Parathyroid adenoma (tissue), 2 donors: ENCODE data around the gene SLC25A1.

Source experiments
- H2AFZ ChIP-seq: fragments of 300-600 bp; sonication (generic); one replicate; pipeline ENCODE4 v1.7.0; 2017; ENCODE audit warnings: antibody characterized with exemption, mild to moderate bottlenecking
- H3K27ac ChIP-seq: fragments of 300-600 bp; sonication (generic); one replicate; pipeline ENCODE4 v1.7.0; 2017
- H3K27me3 ChIP-seq: fragments of 300-600 bp; sonication (generic); one replicate; pipeline ENCODE4 v1.7.0; 2017; ENCODE audit warnings: low read length; ENCODE audit not compliant: control insufficient read depth, insufficient read depth
- H3K36me3 ChIP-seq: fragments of 300-600 bp; sonication (generic); one replicate; pipeline ENCODE4 v1.7.0; 2017; ENCODE audit warnings: low read length; ENCODE audit not compliant: control insufficient read depth, insufficient read depth
- H3K4me1 ChIP-seq: fragments of 300-600 bp; sonication (generic); one replicate; pipeline ENCODE4 v1.7.0; 2017; ENCODE audit warnings: control low read depth
- H3K4me2 ChIP-seq: fragments of 300-600 bp; sonication (generic); one replicate; pipeline ENCODE4 v1.7.0; 2017; ENCODE audit warnings: low read length
- H3K4me3 ChIP-seq: fragments of 300-600 bp; sonication (generic); one replicate; pipeline ENCODE4 v1.7.0; 2017; ENCODE audit warnings: low read depth, low read length
- H3K79me2 ChIP-seq: fragments of 300-600 bp; sonication (generic); one replicate; pipeline ENCODE4 v1.7.0; 2017; ENCODE audit warnings: control low read depth
- H3K9ac ChIP-seq: fragments of 300-600 bp; sonication (generic); one replicate; pipeline ENCODE4 v1.7.0; 2017; ENCODE audit warnings: mild to moderate bottlenecking
- H3K9me3 ChIP-seq: fragments of 300-600 bp; sonication (generic); one replicate; pipeline ENCODE4 v1.7.0; 2017; ENCODE audit warnings: low read length; ENCODE audit not compliant: control insufficient read depth
- TF ChIP-seq, protein P1 (sequence below): fragments of 300-600 bp; sonication (generic); IDR thresholded peaks from one replicate; pipeline ENCODE4 v1.7.0; 2017; ENCODE audit warnings: antibody characterized with exemption, mild to moderate bottlenecking
- donor health status: primary hyperparathyroidism.

Gene SLC25A1

GRCh38 chr22:19175602-19176174 lies 2.8 kb downstream of the SLC25A1 start:
- Histone ChIP-seq H3K79me2 (no peaks in the 10 kb centered on the region), H3K27me3 (no peaks in the 10 kb centered on the region), H3K4me3 (no peak overlapping the region), H3K4me2 (no peak overlapping the region), H3K9ac (no peak overlapping the region), H3K9me3 (no peaks in the 10 kb centered on the region), H2AFZ (no peak overlapping the region), H3K27ac (no peak overlapping the region), H3K4me1 (no peaks in the 10 kb centered on the region), H3K36me3 (no peaks in the 10 kb centered on the region)
- TF ChIP-seq, protein P1, sequence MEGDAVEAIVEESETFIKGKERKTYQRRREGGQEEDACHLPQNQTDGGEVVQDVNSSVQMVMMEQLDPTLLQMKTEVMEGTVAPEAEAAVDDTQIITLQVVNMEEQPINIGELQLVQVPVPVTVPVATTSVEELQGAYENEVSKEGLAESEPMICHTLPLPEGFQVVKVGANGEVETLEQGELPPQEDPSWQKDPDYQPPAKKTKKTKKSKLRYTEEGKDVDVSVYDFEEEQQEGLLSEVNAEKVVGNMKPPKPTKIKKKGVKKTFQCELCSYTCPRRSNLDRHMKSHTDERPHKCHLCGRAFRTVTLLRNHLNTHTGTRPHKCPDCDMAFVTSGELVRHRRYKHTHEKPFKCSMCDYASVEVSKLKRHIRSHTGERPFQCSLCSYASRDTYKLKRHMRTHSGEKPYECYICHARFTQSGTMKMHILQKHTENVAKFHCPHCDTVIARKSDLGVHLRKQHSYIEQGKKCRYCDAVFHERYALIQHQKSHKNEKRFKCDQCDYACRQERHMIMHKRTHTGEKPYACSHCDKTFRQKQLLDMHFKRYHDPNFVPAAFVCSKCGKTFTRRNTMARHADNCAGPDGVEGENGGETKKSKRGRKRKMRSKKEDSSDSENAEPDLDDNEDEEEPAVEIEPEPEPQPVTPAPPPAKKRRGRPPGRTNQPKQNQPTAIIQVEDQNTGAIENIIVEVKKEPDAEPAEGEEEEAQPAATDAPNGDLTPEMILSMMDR = no peak

- no peak overlapping the region for H3K9ac ChIP-seq
- H3K27ac ChIP-seq = no peak overlapping the region
- H3K9me3 ChIP-seq = no peaks in the 10 kb centered on the region
- no peak overlapping the region for H2AFZ ChIP-seq
- no peak overlapping the region for H3K4me3 ChIP-seq
- TF ChIP-seq, protein P1 = no peak
- H3K4me2 ChIP-seq = no peak overlapping the region
- no peaks in the 10 kb centered on the region for H3K36me3 ChIP-seq
- peaks cover 5% of the 10 kb centered on the region for H3K4me1 ChIP-seq
- no peaks in the 10 kb centered on the region for H3K79me2 ChIP-seq
- H3K27me3 ChIP-seq = no peaks in the 10 kb centered on the region
These were observed 3.4 kb downstream of the SLC25A1 start for GRCh38 chr22:19175026-19175601.

DNA sequence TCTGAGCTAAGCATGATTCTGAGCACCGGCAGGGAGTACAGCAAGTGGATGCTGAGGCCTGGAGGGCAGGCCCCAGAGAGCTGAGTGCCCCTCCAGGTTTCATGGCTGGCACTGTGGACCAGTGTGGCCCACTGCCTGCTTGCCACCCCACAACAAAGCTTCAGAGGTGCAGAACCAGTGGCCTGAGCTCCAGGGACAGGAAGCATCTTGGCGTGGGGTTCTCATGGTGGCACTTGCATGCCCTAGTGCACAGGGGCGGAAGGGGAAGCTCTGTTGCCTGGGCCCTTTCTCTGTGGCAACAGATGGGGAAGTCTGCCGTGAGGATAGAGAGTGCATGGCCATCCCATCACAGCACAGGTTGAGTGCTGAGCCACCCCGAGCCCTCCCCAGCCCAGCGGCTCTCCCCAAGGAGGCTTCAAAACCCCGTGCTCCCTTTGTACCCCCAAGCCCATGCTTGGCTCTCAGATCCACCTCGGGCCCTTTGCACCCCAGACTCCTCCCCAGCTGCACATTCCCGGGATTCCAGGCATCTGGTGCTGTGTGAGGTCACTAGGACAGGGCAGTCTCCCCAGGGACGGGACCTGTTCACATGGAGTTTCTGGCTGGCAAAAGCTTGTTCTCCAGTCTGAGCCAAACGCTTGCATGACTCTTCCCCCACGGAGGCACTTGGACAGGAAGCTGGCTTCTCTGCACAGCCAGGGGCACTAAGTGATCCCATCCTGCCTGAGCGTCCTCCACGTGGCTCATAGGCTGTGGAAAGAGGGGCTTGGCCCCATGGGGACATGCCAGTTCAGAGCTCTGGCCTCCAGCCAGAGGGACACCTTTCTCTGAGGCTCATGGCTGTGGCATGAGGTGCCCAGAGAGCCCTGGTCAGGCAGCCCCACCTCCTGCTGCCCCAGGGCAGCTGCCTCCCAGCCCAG lies 4.2 kb downstream of the SLC25A1 start:
- Histone ChIP-seq H2AFZ (no peak overlapping the region), H3K4me2 (no peak overlapping the region), H3K9me3 (no peaks in the 10 kb centered on the region), H3K9ac (no peak overlapping the region), H3K79me2 (no peaks in the 10 kb centered on the region), H3K4me3 (no peak overlapping the region), H3K4me1 (peaks cover 5% of the 10 kb centered on the region), H3K27me3 (no peaks in the 10 kb centered on the region), H3K36me3 (no peaks in the 10 kb centered on the region), H3K27ac (no peak overlapping the region)
- TF ChIP-seq, protein P1 = no peak

DNA sequence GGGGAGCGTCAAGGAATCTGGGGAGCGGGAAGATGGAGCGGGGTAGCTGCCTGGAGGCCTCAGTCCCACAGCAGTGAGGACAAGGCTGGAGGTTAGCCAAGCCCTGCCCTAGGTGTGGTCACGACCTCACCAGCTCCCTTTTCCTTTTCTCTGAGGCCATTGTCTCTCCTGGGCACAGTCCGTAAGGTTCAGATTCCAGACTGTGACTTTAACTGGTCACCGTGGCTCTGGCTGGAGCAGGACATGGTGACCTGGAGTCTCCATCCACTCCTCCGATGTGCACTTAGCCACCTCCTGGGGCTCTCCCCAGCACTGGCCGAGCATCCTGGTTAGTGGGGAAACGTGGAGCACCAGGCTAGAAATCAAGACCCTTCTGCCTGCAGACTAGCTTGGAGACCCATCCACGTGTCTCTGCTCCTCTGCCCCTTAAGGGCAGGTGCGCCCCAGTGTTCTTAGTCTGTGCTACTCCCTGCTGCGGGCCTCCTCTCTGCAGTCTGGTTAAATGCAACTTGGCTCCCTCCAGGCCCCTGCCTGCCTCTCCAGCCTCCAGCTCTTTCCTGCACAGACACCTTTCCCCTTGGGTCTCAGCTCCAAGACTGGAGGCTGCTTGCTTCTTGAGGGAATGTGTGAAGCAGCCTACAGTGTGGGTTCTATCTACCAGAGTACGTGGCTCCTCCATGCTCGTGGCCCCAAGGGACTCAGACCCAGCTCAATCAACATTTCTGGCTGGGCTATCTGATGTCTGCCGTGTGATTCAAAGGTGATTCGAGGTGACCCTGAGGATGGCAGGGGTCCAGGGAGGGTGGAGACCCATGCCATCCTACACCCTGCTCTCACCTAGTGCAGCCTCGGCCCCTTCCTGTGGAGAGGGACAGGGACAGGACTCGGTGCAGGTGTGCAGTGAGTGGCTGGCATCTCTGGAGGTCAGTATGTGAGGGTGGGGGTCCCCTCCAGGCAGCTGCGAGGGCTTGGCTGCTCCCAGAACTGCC lies 5.2 kb downstream of the SLC25A1 start:
- no peak overlapping the region for H2AFZ ChIP-seq
- H3K9me3 ChIP-seq = no peaks in the 10 kb centered on the region
- H3K36me3 ChIP-seq = no peaks in the 10 kb centered on the region
- TF ChIP-seq, protein P1 = no peak
- no peak overlapping the region for H3K4me2 ChIP-seq
- no peaks in the 10 kb centered on the region for H3K79me2 ChIP-seq
- H3K27ac ChIP-seq = no peak overlapping the region
- no peak overlapping the region for H3K9ac ChIP-seq
- peaks cover 5% of the 10 kb centered on the region for H3K4me1 ChIP-seq
- peaks cover 5% of the 10 kb centered on the region for H3K27me3 ChIP-seq
- H3K4me3 ChIP-seq = no peak overlapping the region
